ENCODE data around the gene UNCX. TPM values are rescaled to one million over a fixed set of nuclear protein-coding genes. Genes with fewer than 3 reads are reported as not detected.

UNCX gene
- total and polyA plus RNA-seq, 2 experiments from 2014 or later, result 6.7 to 11.8 TPM

DNA sequence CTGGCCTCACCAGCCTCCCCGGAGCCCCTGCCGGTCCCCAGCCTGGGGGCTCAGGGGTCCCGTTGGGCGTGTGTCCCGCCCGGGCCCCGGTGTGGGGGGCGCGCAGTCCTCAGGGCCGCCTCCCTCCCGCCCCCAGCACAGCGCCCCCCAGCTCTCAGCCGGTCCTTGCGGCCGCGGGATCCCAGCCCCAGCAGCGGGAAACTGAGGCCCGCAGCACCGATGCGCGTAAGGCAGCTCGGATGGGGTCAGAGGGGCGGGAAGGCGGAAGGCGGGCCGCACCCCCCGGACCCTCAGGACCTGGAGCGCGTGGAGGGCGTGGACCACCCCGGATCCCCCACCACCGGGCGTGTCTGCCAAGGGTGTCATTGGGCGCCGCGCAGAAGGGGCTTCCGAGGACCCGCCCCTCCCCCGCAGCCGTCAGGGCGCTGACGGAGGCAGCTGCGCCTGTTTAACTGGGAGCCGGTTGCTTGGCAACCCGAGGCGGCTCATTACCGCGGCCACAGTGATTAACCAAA lies 14.9 kb downstream of the UNCX start:
- H3K4me1 ChIP-seq (ENCODE audit: low read depth), result peaks cover 7% of the 10 kb centered on the region
- TF ChIP-seq, protein P1, sequence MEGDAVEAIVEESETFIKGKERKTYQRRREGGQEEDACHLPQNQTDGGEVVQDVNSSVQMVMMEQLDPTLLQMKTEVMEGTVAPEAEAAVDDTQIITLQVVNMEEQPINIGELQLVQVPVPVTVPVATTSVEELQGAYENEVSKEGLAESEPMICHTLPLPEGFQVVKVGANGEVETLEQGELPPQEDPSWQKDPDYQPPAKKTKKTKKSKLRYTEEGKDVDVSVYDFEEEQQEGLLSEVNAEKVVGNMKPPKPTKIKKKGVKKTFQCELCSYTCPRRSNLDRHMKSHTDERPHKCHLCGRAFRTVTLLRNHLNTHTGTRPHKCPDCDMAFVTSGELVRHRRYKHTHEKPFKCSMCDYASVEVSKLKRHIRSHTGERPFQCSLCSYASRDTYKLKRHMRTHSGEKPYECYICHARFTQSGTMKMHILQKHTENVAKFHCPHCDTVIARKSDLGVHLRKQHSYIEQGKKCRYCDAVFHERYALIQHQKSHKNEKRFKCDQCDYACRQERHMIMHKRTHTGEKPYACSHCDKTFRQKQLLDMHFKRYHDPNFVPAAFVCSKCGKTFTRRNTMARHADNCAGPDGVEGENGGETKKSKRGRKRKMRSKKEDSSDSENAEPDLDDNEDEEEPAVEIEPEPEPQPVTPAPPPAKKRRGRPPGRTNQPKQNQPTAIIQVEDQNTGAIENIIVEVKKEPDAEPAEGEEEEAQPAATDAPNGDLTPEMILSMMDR (IDR thresholded peaks at IDR 0.05; ENCODE audit: low read depth, low read length), result no peak
- DNase-seq (ENCODE audit: low read depth in 1 of 2, low spot score in 1 of 2), result no peak
- no peaks in the 10 kb centered on the region for H3K36me3 ChIP-seq
- H3K9me3 ChIP-seq (ENCODE audit: low read depth), result no peaks in the 10 kb centered on the region
- peaks cover 92% of the 10 kb centered on the region for H3K27me3 ChIP-seq
- H3K4me3 ChIP-seq, result no peak overlapping the region
- no peak overlapping the region for H3K27ac ChIP-seq

DNA sequence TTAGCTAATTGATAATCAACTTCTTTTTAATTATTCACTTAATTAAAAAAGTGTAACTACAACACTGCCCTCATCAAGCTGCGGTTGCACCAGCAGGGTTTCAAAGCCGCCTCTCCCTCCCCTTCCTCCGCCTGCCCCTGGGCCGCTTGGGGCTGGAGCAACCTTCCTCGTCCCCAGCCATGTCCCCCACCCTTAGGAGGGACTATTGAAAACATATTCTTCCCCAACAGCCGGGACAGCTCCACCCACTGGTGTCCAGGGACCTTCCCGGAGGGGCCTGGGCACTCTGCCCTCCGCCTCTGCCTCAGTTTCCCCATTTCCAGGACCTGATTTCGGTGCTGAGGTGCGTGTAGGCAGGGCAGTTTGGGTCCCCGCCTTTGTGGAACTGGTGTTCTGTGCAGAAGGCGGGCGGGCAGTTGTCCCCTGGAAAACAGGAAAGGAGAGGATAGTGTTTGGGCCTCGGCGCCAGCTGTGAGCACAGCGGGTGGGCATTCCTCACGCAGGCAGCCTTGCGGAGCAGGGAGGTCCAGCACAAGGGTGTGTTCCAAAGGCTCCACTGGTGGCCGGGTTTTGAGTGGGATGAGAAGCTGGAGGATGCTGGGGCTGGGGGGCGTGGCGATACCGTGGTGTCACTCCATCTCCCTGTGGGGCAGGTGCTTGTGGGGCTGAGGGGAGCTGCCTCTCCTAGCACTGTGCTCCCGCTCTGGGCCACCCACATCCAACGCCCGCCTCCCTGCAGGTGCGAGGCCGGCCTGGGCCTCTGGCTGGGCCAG lies 15.7 kb downstream of the UNCX start:
- H3K27ac ChIP-seq, result no peak overlapping the region
- H3K9me3 ChIP-seq (ENCODE audit: low read depth), result no peaks in the 10 kb centered on the region
- no peak overlapping the region for H3K4me3 ChIP-seq
- no peaks in the 10 kb centered on the region for H3K36me3 ChIP-seq
- peaks cover 87% of the 10 kb centered on the region for H3K27me3 ChIP-seq
- H3K4me1 ChIP-seq (ENCODE audit: low read depth), result peaks cover 7% of the 10 kb centered on the region
- TF ChIP-seq, protein P1 (IDR thresholded peaks at IDR 0.05; ENCODE audit: low read depth, low read length), result no peak
- DNase-seq (ENCODE audit: low read depth in 1 of 2, low spot score in 1 of 2), result no peak

DNA sequence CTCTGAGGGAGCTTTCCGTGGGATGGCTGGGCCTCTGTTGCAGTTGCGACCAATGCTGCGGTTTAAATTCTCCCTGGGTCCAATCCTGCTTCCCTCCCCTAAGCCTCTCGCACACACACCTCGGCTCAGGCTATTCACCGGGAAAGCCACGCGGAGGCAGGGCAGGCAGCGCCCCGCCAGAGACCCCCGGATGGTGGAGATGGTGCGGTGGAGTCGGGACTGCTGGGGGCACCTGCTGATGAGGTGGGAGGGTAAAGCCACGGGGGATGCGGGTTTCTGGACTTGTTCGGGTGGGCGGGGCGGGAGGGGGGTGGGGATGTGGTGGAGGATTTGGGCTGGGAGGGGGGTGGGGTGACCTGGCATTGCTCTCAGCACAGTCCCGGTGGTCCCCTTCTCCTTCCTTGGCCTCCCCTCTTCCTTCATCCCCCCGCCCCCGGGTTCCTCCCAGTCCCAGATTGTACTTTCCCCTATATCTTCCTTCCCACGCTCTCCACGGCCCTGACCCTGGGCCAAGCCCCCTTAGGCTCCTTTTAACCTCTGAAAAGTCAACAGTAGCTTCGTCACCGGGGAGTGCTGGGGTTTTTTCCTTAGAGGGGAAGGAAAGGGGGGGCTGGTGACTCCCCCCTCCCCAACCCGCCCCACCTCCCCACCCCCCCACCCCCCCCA lies 16.4 kb downstream of the UNCX start:
- no peak for DNase-seq (ENCODE audit: low read depth in 1 of 2, low spot score in 1 of 2)
- Histone ChIP-seq H3K27me3 (peaks cover 85% of the 10 kb centered on the region), H3K27ac (no peak overlapping the region), H3K4me3 (no peak overlapping the region), H3K4me1 (ENCODE audit: low read depth) (peaks cover 7% of the 10 kb centered on the region), H3K36me3 (no peaks in the 10 kb centered on the region), H3K9me3 (ENCODE audit: low read depth) (no peaks in the 10 kb centered on the region)
- TF ChIP-seq, protein P1 (IDR thresholded peaks at IDR 0.05; ENCODE audit: low read depth, low read length), result no peak

DNA sequence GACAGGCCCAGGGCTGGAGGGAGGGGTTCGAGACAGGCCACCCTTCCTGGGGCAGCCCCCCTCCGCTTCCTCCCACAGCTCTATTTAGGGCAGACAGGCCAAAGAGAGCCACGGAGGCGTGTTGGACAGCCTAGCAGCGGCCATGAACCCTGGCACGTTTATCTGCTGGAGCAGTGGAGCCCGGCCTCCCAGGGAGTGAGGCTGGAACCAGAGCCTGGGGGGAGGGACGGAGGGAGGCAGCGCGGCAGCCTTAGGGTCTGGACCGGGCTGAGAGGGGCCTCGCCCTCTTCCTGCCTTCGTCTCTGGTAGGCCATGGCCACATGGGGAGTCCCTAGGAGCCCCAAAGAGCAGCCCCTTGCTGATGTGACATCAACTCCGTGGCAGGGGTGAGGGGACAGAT lies 17.1 kb downstream of the UNCX start:
- no peaks in the 10 kb centered on the region for H3K9me3 ChIP-seq (ENCODE audit: low read depth)
- TF ChIP-seq, protein P1 (IDR thresholded peaks at IDR 0.05; ENCODE audit: low read depth, low read length), result no peak
- H3K27me3 ChIP-seq, result peaks cover 78% of the 10 kb centered on the region
- no peaks in the 10 kb centered on the region for H3K36me3 ChIP-seq
- no peak overlapping the region for H3K27ac ChIP-seq
- peak in 1 of 2 donors; percentile 29 for DNase-seq (ENCODE audit: low read depth in 1 of 2, low spot score in 1 of 2)
- peaks cover 7% of the 10 kb centered on the region for H3K4me1 ChIP-seq (ENCODE audit: low read depth)
- H3K4me3 ChIP-seq, result no peak overlapping the region

DNA sequence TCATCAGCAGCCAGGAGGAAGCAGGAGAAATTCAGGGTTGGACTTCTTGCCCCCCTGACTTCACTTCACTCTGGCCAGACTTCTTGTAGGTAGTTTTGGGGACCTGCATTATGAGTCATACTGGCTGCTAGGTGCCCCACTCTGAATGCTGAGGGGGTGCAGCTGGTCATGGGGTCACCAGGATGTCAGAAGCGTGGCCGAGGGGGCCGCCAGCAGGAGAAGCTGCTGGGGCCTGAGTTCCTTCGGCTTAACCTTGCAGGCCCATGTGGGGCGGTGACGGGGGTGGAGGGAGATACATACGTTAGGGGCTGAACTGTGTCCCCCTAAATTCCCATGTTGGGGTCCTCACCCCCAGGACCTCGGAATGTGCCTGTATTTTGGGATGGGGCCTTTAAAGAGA lies 18.2 kb downstream of the UNCX start:
- H3K36me3 ChIP-seq, result no peaks in the 10 kb centered on the region
- DNase-seq (ENCODE audit: low read depth in 1 of 2, low spot score in 1 of 2), result no peak
- H3K4me1 ChIP-seq (ENCODE audit: low read depth), result peaks cover 7% of the 10 kb centered on the region
- H3K27me3 ChIP-seq, result peaks cover 68% of the 10 kb centered on the region
- TF ChIP-seq, protein P1 (IDR thresholded peaks at IDR 0.05; ENCODE audit: low read depth, low read length), result no peak
- no peak overlapping the region for H3K27ac ChIP-seq
- H3K4me3 ChIP-seq, result no peak overlapping the region
- H3K9me3 ChIP-seq (ENCODE audit: low read depth), result no peaks in the 10 kb centered on the region

Measured in cardiac muscle cell (in vitro differentiated cells and primary cell).